A549 (cell line): ENCODE data around the gene IFT43. TPM values are rescaled to one million over a fixed set of nuclear protein-coding genes. Genes with fewer than 3 reads are reported as not detected.
A peak's percentile ranks its signal among the peaks of the same experiment; 100 is the strongest.

ENCODE experiments used
- ATAC-seq, 2 experiments: fragments of 200-7000 bp in 1 of 2; fragments of >200 bp in 1 of 2; cut with Nextera tagmentation in 1 of 2; cut with Tn5 transposase in 1 of 2; 3 replicates each; pipeline versions ENCODE4 v1.8.0 to v1.9.1; 2018 to 2020; ENCODE audit warnings: mild to moderate bottlenecking in 1 of 2, moderate library complexity in 1 of 2
- CTCF ChIA-PET: fragments of 300-600 bp; sonication (Branson Sonifier 250); formaldehyde crosslinking; extraction: SDS; loops from one replicate; lab custom pipeline; 2021; ENCODE audit warnings: antibody characterized with exemption, inconsistent platforms; lab: Yijun Ruan, JAX
- POLR2A ChIA-PET: fragments of 350-600 bp; formaldehyde crosslinking; extraction: SDS; loops from one replicate; lab custom pipeline; 2021; ENCODE audit warnings: antibody characterized with exemption, inconsistent platforms; lab: Yijun Ruan, JAX
- DNase-seq, 2 experiments: peaks; one replicate each; pipeline versions ENCODE4 v3.0.0 to v3.0.0-alpha.2; 2011 to 2016; ENCODE audit warnings: low read depth in 1 of 2, low spot score in 1 of 2
- FAIRE-seq: peaks from 2 replicates; lab custom pipeline; 2011; peaks lifted over from hg19 to GRCh38; lab: Jason Lieb, UNC
- H3K27ac ChIP-seq, 2 experiments: fragments of >200 bp; sonication (Bioruptor Twin); formaldehyde crosslinking; 3 replicates each; pipeline ENCODE4 v1.5.1; 2016 to 2017
- H3K4me1 ChIP-seq: fragments of >200 bp; sonication (Bioruptor Twin); formaldehyde crosslinking; 3 replicates; pipeline ENCODE4 v1.6.1; 2016
- H3K4me2 ChIP-seq: fragments of >200 bp; sonication (Bioruptor Twin); formaldehyde crosslinking; 3 replicates; pipeline ENCODE4 v1.6.1; 2016
- H3K4me3 ChIP-seq: fragments of >200 bp; sonication (Bioruptor Twin); formaldehyde crosslinking; 3 replicates; pipeline ENCODE4 v1.5.1; 2016
- H3K9me3 ChIP-seq: fragments of >200 bp; sonication (Bioruptor Twin); formaldehyde crosslinking; 3 replicates; pipeline ENCODE4 v1.6.1; 2016
- CTCF ChIP-seq: fragments of >200 bp; sonication (Bioruptor Twin); formaldehyde crosslinking; IDR thresholded peaks from 3 replicates; pipeline ENCODE4 v1.5.1; 2016
- E2F6 ChIP-seq: IDR thresholded peaks from 2 replicates; pipeline ENCODE4 v1.6.1; 2012; ENCODE audit warnings: low read depth, borderline replicate concordance
- EHF ChIP-seq: fragments of 250-450 bp; sonication (Bioruptor Pico); IDR thresholded peaks from 2 replicates; pipeline ENCODE4 v1.5.0; 2020; ENCODE audit warnings: mild to moderate bottlenecking
- EP300 ChIP-seq, 2 experiments: fragments of >200 bp; sonication (Bioruptor Twin); formaldehyde crosslinking; IDR thresholded peaks; 2 replicates in 1 of 2; 3 replicates in 1 of 2; pipeline ENCODE4 v1.6.1; 2016 to 2017
- ESRRA ChIP-seq: fragments of 150-350 bp; IDR thresholded peaks from 2 replicates; pipeline ENCODE4 v1.6.1; 2014; ENCODE audit warnings: mild to moderate bottlenecking, low read length, borderline replicate concordance
- HMGXB4 ChIP-seq: fragments of 250-450 bp; sonication (Bioruptor Pico); IDR thresholded peaks from 2 replicates; pipeline ENCODE4 v1.5.0; 2021; ENCODE audit warnings: mild to moderate bottlenecking, moderate library complexity, borderline replicate concordance
- HOXB5 ChIP-seq: fragments of 250-450 bp; sonication (Bioruptor Pico); IDR thresholded peaks from 2 replicates; pipeline ENCODE4 v1.5.0; 2020; ENCODE audit warnings: mild to moderate bottlenecking, moderate library complexity
- JUNB ChIP-seq: fragments of >200 bp; sonication (Bioruptor Twin); formaldehyde crosslinking; IDR thresholded peaks from 2 replicates; pipeline ENCODE4 v1.6.1; 2016
- NR3C1 ChIP-seq: fragments of >200 bp; sonication (Bioruptor Twin); formaldehyde crosslinking; IDR thresholded peaks from 3 replicates; pipeline ENCODE4 v1.6.1; 2017
- RAD21 ChIP-seq, 2 experiments: fragments of >200 bp in 1 of 2; sonication (Bioruptor Twin) in 1 of 2; formaldehyde crosslinking in 1 of 2; IDR thresholded peaks in 1 of 2; conservative IDR thresholded peaks in 1 of 2; 2 replicates in 1 of 2; 3 replicates in 1 of 2; pipeline ENCODE4 v1.6.1; 2012 to 2018; ENCODE audit warnings: inconsistent platforms in 1 of 2
- RARB ChIP-seq: fragments of 250-450 bp; sonication (Bioruptor Pico); IDR thresholded peaks from 2 replicates; pipeline ENCODE4 v1.8.0; 2021; ENCODE audit warnings: mild to moderate bottlenecking, moderate library complexity
- SMC3 ChIP-seq: fragments of >200 bp; sonication (Bioruptor Twin); formaldehyde crosslinking; IDR thresholded peaks from 3 replicates; pipeline ENCODE4 v1.6.1; 2018; ENCODE audit warnings: inconsistent platforms
- USF2 ChIP-seq: fragments of 450-650 bp; IDR thresholded peaks from 2 replicates; pipeline ENCODE4 v1.6.1; 2014; ENCODE audit warnings: antibody characterized with exemption
- WGBS: methylation state at CpG from one replicate; pipeline ENCODE4 v1.1.6; 2017; ENCODE audit errors: missing lambda C conversion rate; 5-methylcytosine and 5-hydroxymethylcytosine counted together
- polyA plus RNA-seq, 4 experiments: library from polyadenylated mRNA; depleted of rRNA in 3 of 4; stranded (reverse); fragments of >200 nt; fragmentation: RNase III in 1 of 4; extraction: RNeasy Plus Mini Kit Qiagen cat#74134 plus additional on column Dnase treatment in 1 of 4; gene quantifications; 2 replicates in 3 of 4; 3 replicates in 1 of 4; pipeline ENCODE4 v1.2.3, GENCODE V29; 2011 to 2017

Gene IFT43
- polyA plus RNA-seq, 2 of the 4 experiments (the other 2 are of a cell fraction), result 46.4 to 49.4 TPM

- ATAC-seq (no peak), FAIRE-seq (no peak), DNase-seq (no peak)
- ChIA-PET POLR2A (no interaction called here), CTCF (interaction anchor here (0.6 to 12.3 kb wide), 64 partner anchors 9 to 666 kb away, joined by 3 to 145 read pairs (median 5); no protein-coding TSS in a partner anchor)
- Histone ChIP-seq H3K27ac (no peak overlapping the region), H3K4me1 (no peaks in the 10 kb centered on the region)
- 65% methylated on average over 4 of the region's 4 CpGs for WGBS
- TF ChIP-seq SMC3, result no peak
- TF ChIP-seq EP300 (IDR thresholded peaks at IDR 0.05), result no peak
- TF ChIP-seq EHF, result no peak
- TF ChIP-seq E2F6, result no peak
- TF ChIP-seq, all 56 proteins: peak for 0
- Histone ChIP-seq H3K9me3 (no peaks in the 10 kb centered on the region), H3K4me3 (no peak overlapping the region), H3K4me2 (no peak overlapping the region)
Measured at GRCh38 chr14:76050250-76050649, 64.7 kb downstream of the IFT43 start.

GRCh38 chr14:76050797-76051392 is 65.3 kb downstream of the IFT43 start:
- Histone ChIP-seq H3K9me3 (no peaks in the 10 kb centered on the region), H3K27ac (no peak overlapping the region), H3K4me3 (no peak overlapping the region), H3K4me2 (no peak overlapping the region), H3K4me1 (no peaks in the 10 kb centered on the region)
- 34% methylated on average over 3 of the region's 3 CpGs for WGBS
- CTCF ChIA-PET, result interaction anchor here (0.6 to 12.3 kb wide), 71 partner anchors 9 to 665 kb away, joined by 3 to 145 read pairs (median 4); partner anchors contain the start of gene FLVCR2
- DNase-seq (peak; percentile 55 to 60), ATAC-seq (peak; percentile 75 to 87), FAIRE-seq (peak; percentile 46)
- POLR2A ChIA-PET, result no interaction called here
- TF ChIP-seq SMC3 (peak; percentile 76), RAD21 (conservative IDR thresholded peaks at IDR 0.05 in 1 of 2, IDR thresholded peaks at IDR 0.05 in 1 of 2) (peak; percentile 85 to 93), HMGXB4 (CRISPR knock-in tag) (no peak), CTCF (peak; percentile 89)

- no peak overlapping the region for H3K4me3 ChIP-seq
- no peaks in the 10 kb centered on the region for H3K4me1 ChIP-seq
- DNase-seq (no peak), ATAC-seq (no peak), FAIRE-seq (no peak)
- TF ChIP-seq JUNB, result no peak
- TF ChIP-seq HOXB5 (CRISPR knock-in tag), result no peak
- no peak for TF ChIP-seq USF2
- TF ChIP-seq ESRRA, result no peak
- no peak for TF ChIP-seq RARB (CRISPR knock-in tag)
- TF ChIP-seq NR3C1, result no peak
- ChIA-PET POLR2A (no interaction called here), CTCF (interaction anchor here (0.6 to 12.3 kb wide), 40 partner anchors 8 to 674 kb away, joined by 3 to 145 read pairs (median 6); partner anchors contain the start of gene FLVCR2)
- H3K9me3 ChIP-seq, result no peaks in the 10 kb centered on the region
- H3K27ac ChIP-seq, result no peak overlapping the region
- 80% methylated on average over 12 of the region's 12 CpGs for WGBS
- H3K4me2 ChIP-seq, result no peak overlapping the region
Measured at GRCh38 chr14:76051717-76052465, 66.3 kb downstream of the IFT43 start.
